ENCODE measurements around the gene PPP1R3G.

The PPP1R3G gene

GRCh38 chr6:5073992-5074391 is 11.1 kb upstream of the PPP1R3G start:
- DNase-seq, result no peak

- DNase-seq, result no peak
Measured at GRCh38 chr6:5076931-5077330, 8.2 kb upstream of the PPP1R3G start.

GRCh38 chr6:5078121-5078669 is 6.9 kb upstream of the PPP1R3G start:
- no peak for DNase-seq

GRCh38 chr6:5079692-5080091 is 5.4 kb upstream of the PPP1R3G start:
- no peak for DNase-seq

- no peak for DNase-seq
Measured at GRCh38 chr6:5080574-5080973, 4.6 kb upstream of the PPP1R3G start.

- DNase-seq, result no peak
Measured at GRCh38 chr6:5081182-5081581, 4.0 kb upstream of the PPP1R3G start.

- DNase-seq, result no peak
Measured at GRCh38 chr6:5081955-5082354, 3.2 kb upstream of the PPP1R3G start.

GRCh38 chr6:5082487-5083306 is 2.4 kb upstream of the PPP1R3G start:
- DNase-seq, result no peak

GRCh38 chr6:5083307-5083583 is 1.9 kb upstream of the PPP1R3G start:
- DNase-seq, result no peak

- DNase-seq, result no peak
Measured at GRCh38 chr6:5083813-5084359, 1.3 kb upstream of the PPP1R3G start.

- DNase-seq, result no peak
Measured at GRCh38 chr6:5084360-5084780, 771 bp upstream of the PPP1R3G start.

GRCh38 chr6:5085648-5086293 is 630 bp downstream of the PPP1R3G start:
- DNase-seq, result no peak

- DNase-seq, result no peak
Measured at GRCh38 chr6:5086294-5086890, 1.3 kb downstream of the PPP1R3G start.

- DNase-seq, result no peak
Measured at GRCh38 chr6:5087389-5087788, 2.2 kb downstream of the PPP1R3G start.

GRCh38 chr6:5088780-5089179 is 3.6 kb downstream of the PPP1R3G start:
- DNase-seq, result no peak

GRCh38 chr6:5089481-5090438 is 4.6 kb downstream of the PPP1R3G start:
- no peak for DNase-seq

- DNase-seq, result no peak
Measured at GRCh38 chr6:5090603-5091002, 5.5 kb downstream of the PPP1R3G start.

- DNase-seq, result no peak
Measured at GRCh38 chr6:5091210-5092069, 6.3 kb downstream of the PPP1R3G start.

GRCh38 chr6:5093231-5094015 is 8.3 kb downstream of the PPP1R3G start:
- DNase-seq, result no peak

GRCh38 chr6:5094327-5094726 is 9.2 kb downstream of the PPP1R3G start:
- DNase-seq, result no peak

GRCh38 chr6:5095236-5095635 is 10.1 kb downstream of the PPP1R3G start:
- DNase-seq, result no peak
